HEK293T (cell line): ENCODE data around the gene AGAP1.
A peak's percentile ranks its signal among the peaks of the same experiment; 100 is the strongest.
"Not testable (repeated sequence)": the region's sequence is repeated elsewhere in the genome, so short reads cannot be mapped to it uniquely, and the experiment has no call there.

Source experiments
- CTCF ChIA-PET: fragments of 350-600 bp; formaldehyde crosslinking; extraction: SDS; loops from one replicate; lab custom pipeline; 2021; ENCODE audit warnings: antibody characterized with exemption, inconsistent platforms; lab: Yijun Ruan, JAX
- POLR2A ChIA-PET: fragments of 350-600 bp; formaldehyde crosslinking; extraction: SDS; loops from one replicate; lab custom pipeline; 2020; ENCODE audit warnings: antibody characterized with exemption, inconsistent platforms; lab: Yijun Ruan, JAX
- DNase-seq: peaks from one replicate; pipeline ENCODE4 v3.0.0; 2012; ENCODE audit warnings: mixed read lengths; ENCODE audit errors: extremely low spot score
- ARNT ChIP-seq: fragments of 450-650 bp; IDR thresholded peaks from 2 replicates; pipeline ENCODE4 v1.6.1; 2017; ENCODE audit warnings: mild to moderate bottlenecking
- BHLHE40 ChIP-seq: fragments of 450-650 bp; IDR thresholded peaks from 2 replicates; pipeline ENCODE4 v1.6.1; 2016; ENCODE audit warnings: mild to moderate bottlenecking, moderate library complexity, borderline replicate concordance
- CTBP1 ChIP-seq: fragments of 450-650 bp; IDR thresholded peaks from 2 replicates; pipeline ENCODE4 v1.6.1; 2016; ENCODE audit warnings: borderline replicate concordance
- ELF4 ChIP-seq: fragments of 450-650 bp; IDR thresholded peaks from 2 replicates; pipeline ENCODE4 v1.6.1; 2017; ENCODE audit warnings: antibody characterized with exemption
- FOXA1 ChIP-seq: fragments of 450-650 bp; IDR thresholded peaks from 2 replicates; pipeline ENCODE4 v1.6.1; 2016; ENCODE audit warnings: mild to moderate bottlenecking
- FOXK2 ChIP-seq: fragments of 450-650 bp; IDR thresholded peaks from 2 replicates; pipeline ENCODE4 v1.6.1; 2016; ENCODE audit warnings: mild to moderate bottlenecking
- FOXM1 ChIP-seq: fragments of 450-650 bp; IDR thresholded peaks from 2 replicates; pipeline ENCODE4 v1.6.1; 2017; ENCODE audit warnings: mild to moderate bottlenecking, borderline replicate concordance
- HDGF ChIP-seq: fragments of 450-650 bp; IDR thresholded peaks from 2 replicates; pipeline ENCODE4 v1.6.1; 2017; ENCODE audit warnings: antibody characterized with exemption, borderline replicate concordance
- L3MBTL2 ChIP-seq: fragments of 450-650 bp; conservative IDR thresholded peaks from 2 replicates; pipeline ENCODE4 v1.6.1; 2016; ENCODE audit warnings: mild to moderate bottlenecking
- LEF1 ChIP-seq: fragments of 450-650 bp; IDR thresholded peaks from 2 replicates; pipeline ENCODE4 v1.6.1; 2017; ENCODE audit warnings: mild to moderate bottlenecking, borderline replicate concordance
- NFRKB ChIP-seq: fragments of 450-650 bp; IDR thresholded peaks from 2 replicates; pipeline ENCODE4 v1.6.1; 2016; ENCODE audit warnings: mild to moderate bottlenecking, moderate library complexity
- PKNOX1 ChIP-seq: fragments of 450-650 bp; IDR thresholded peaks from 2 replicates; pipeline ENCODE4 v1.6.1; 2016
- SP1 ChIP-seq: fragments of 450-650 bp; IDR thresholded peaks from 2 replicates; pipeline ENCODE4 v1.6.1; 2017
- SUZ12 ChIP-seq: fragments of 450-650 bp; IDR thresholded peaks from 2 replicates; pipeline ENCODE4 v1.6.1; 2016; ENCODE audit warnings: mild to moderate bottlenecking
- TARDBP ChIP-seq: fragments of 450-650 bp; IDR thresholded peaks from 2 replicates; pipeline ENCODE4 v1.6.1; 2016
- ZNF384 ChIP-seq: fragments of 450-650 bp; IDR thresholded peaks from 2 replicates; pipeline ENCODE4 v1.6.1; 2016

Gene AGAP1

GRCh38 chr2:236090027-236090382, 596.2 kb downstream of the AGAP1 start:
- POLR2A ChIA-PET = no interaction called here
- CTCF ChIA-PET = no interaction called here
- DNase-seq = no peak

GRCh38 chr2:236090826-236091225, 597.0 kb downstream of the AGAP1 start:
- POLR2A ChIA-PET, DNase-seq, CTCF ChIA-PET: not testable (repeated sequence)

More at GRCh38 chr2:236090027-236090382, 596.2 kb downstream of the AGAP1 start:
- TF ChIP-seq FOXK2 (no peak), FOXM1 (no peak), FOXA1 (no peak), BHLHE40 (no peak), SP1 (no peak), ARNT (no peak), ZNF384 (no peak), TARDBP (no peak), NFRKB (no peak)

GRCh38 chr2:236092714-236093113, 598.9 kb downstream of the AGAP1 start:
- ChIA-PET POLR2A (no interaction called here), CTCF (interaction anchor here (0.7 kb wide), 1 partner anchor 15 kb away, joined by 3 read pairs; no protein-coding TSS in a partner anchor)
- no peak for DNase-seq
- TF ChIP-seq BHLHE40 (no peak), CTBP1 (no peak), SUZ12 (no peak), ARNT (no peak), FOXM1 (no peak), NFRKB (no peak), SP1 (no peak), PKNOX1 (no peak), FOXA1 (no peak), LEF1 (no peak), TARDBP (no peak), ZNF384 (no peak), HDGF (no peak), L3MBTL2 (no peak), ELF4 (no peak)

- DNase-seq = no peak
- ChIA-PET POLR2A (no interaction called here), CTCF (interaction anchor here (0.7 kb wide), 1 partner anchor 16 kb away, joined by 3 read pairs; no protein-coding TSS in a partner anchor)
- no peak for TF ChIP-seq ARNT
- no peak for TF ChIP-seq FOXM1
- no peak for TF ChIP-seq SP1
- no peak for TF ChIP-seq L3MBTL2
- TF ChIP-seq PKNOX1 = no peak
- no peak for TF ChIP-seq FOXA1
- no peak for TF ChIP-seq LEF1
- TF ChIP-seq FOXK2 = no peak
- TF ChIP-seq TARDBP = no peak
- no peak for TF ChIP-seq SUZ12
- TF ChIP-seq ELF4 = no peak
- no peak for TF ChIP-seq HDGF
- TF ChIP-seq CTBP1 = no peak
- TF ChIP-seq NFRKB = no peak
- TF ChIP-seq ZNF384 = no peak
Observed at GRCh38 chr2:236093134-236093533, 599.3 kb downstream of the AGAP1 start.

GRCh38 chr2:236095504-236095903, 601.7 kb downstream of the AGAP1 start:
- CTCF ChIA-PET = no interaction called here
- no peak for TF ChIP-seq TARDBP
- TF ChIP-seq FOXA1 = no peak
- TF ChIP-seq NFRKB = no peak
- no peak for TF ChIP-seq FOXM1
- TF ChIP-seq HDGF = no peak
- no peak for TF ChIP-seq SUZ12
- TF ChIP-seq FOXK2 = no peak
- DNase-seq = no peak
- POLR2A ChIA-PET = no interaction called here

GRCh38 chr2:236101311-236101950, 607.6 kb downstream of the AGAP1 start:
- peak; percentile 15 for DNase-seq
- POLR2A ChIA-PET = no interaction called here
- TF ChIP-seq SP1 (no peak), BHLHE40 (no peak), LEF1 (no peak), SUZ12 (no peak), FOXA1 (no peak), CTBP1 (no peak), HDGF (no peak), ZNF384 (no peak), TARDBP (no peak), L3MBTL2 (no peak)
- CTCF ChIA-PET = no interaction called here

GRCh38 chr2:236102971-236103370, 609.1 kb downstream of the AGAP1 start:
- no peak for DNase-seq
- POLR2A ChIA-PET = no interaction called here

More at GRCh38 chr2:236102971-236103370, 609.1 kb downstream of the AGAP1 start:
- no peak for TF ChIP-seq SUZ12
- TF ChIP-seq BHLHE40 = no peak
- TF ChIP-seq LEF1 = no peak
- no peak for TF ChIP-seq ZNF384
- no peak for TF ChIP-seq NFRKB
- TF ChIP-seq PKNOX1 = no peak
- TF ChIP-seq SP1 = no peak
- no peak for TF ChIP-seq CTBP1
- TF ChIP-seq TARDBP = no peak
- TF ChIP-seq ARNT = no peak
- CTCF ChIA-PET = no interaction called here
